Heart left ventricle (tissue), 13 donors: ENCODE data around the gene BLID.

Experiments used
- CTCF ChIP-seq, 12 donors: fragments of 200-600 bp; sonication (generic) in 4 of 12; IDR thresholded peaks; one replicate each; pipeline versions ENCODE4 v1.5.0 to v1.8.0; 2018 to 2022; ENCODE audit warnings: antibody characterized with exemption in 12 of 12, mild to moderate bottlenecking in 5 of 12
- POLR2A ChIP-seq, 2 donors: fragments of 450-650 bp; IDR thresholded peaks; one replicate each; pipeline ENCODE4 v1.6.1; 2017; ENCODE audit warnings: antibody characterized with exemption in 2 of 2, mild to moderate bottlenecking in 2 of 2, moderate library complexity in 2 of 2
- donor health status: ischemic (EF 13 %, LVEDD 7.1; RV severe dilation, severe dysfunction).
- donor health status: DM: no; HTN: yes; CAD: no.
- donor health status: DM: no; HTN: no; CAD: no.
- donor health status: ischemic (EF 25% LVEDD 6.9; RV normal size, moderate dysfunction).
- donor health status: ischemic (EF 25% LVEDD 5.7; RV mildly dilated, moderate dysfunction).
- donor health status: ischemic (EF 35%, LVEDD 5.7; RV mildly dilated, moderate dysfunction).
- donor health status: nonischemic (EF 11% LVEDD 7.7; RV severe dilation, severe dysfunction).
- donor health status: DM: yes; HTN: yes; CAD: no.
- donor health status: PGD.
- donor health status: ischemic (EF 29% LVEDD 5.4; RV normal size, mild dysfunction).
- donor health status: nonischemic (EF 23%, LVEDD 6.1; RV moderate dilation, normal function).

DNA sequence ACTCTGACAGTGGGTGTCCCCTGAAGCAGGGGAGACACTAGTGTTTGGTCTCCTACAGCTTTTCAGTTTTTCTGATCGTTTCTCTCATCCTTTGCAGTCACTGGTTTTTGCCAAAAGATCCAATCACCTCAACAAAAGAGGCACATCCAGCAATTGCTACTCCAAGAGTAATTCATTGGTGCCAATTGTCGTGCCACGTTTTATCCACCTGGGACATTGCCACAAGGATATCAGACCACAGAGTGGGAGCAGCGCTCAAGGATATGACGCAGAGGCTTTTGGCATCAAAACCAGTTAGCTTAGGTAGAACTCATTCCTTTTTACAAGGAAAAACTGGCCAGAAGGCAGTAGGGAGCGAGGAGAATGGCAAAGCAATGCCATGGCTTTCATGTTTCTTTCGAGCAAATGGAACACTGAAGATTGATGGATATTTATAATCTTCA lies 40.9 kb upstream of the BLID start:
- TF ChIP-seq POLR2A (IDR thresholded peaks at IDR 0.05) (no peak), CTCF (IDR thresholded peaks at IDR 0.05) (no peak)
